ENCODE results near the gene SLC35D3. TPM values are rescaled to one million over a fixed set of nuclear protein-coding genes. Genes with fewer than 3 reads are reported as not detected.
"Not testable (repeated sequence)": the region's sequence is repeated elsewhere in the genome, so short reads cannot be mapped to it uniquely, and the experiment has no call there.

The SLC35D3 gene, protein sequence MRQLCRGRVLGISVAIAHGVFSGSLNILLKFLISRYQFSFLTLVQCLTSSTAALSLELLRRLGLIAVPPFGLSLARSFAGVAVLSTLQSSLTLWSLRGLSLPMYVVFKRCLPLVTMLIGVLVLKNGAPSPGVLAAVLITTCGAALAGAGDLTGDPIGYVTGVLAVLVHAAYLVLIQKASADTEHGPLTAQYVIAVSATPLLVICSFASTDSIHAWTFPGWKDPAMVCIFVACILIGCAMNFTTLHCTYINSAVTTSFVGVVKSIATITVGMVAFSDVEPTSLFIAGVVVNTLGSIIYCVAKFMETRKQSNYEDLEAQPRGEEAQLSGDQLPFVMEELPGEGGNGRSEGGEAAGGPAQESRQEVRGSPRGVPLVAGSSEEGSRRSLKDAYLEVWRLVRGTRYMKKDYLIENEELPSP
- total RNA-seq (2014; rRNA removed; shearing (Covaris generic)): not detected in 2 replicates

DNA sequence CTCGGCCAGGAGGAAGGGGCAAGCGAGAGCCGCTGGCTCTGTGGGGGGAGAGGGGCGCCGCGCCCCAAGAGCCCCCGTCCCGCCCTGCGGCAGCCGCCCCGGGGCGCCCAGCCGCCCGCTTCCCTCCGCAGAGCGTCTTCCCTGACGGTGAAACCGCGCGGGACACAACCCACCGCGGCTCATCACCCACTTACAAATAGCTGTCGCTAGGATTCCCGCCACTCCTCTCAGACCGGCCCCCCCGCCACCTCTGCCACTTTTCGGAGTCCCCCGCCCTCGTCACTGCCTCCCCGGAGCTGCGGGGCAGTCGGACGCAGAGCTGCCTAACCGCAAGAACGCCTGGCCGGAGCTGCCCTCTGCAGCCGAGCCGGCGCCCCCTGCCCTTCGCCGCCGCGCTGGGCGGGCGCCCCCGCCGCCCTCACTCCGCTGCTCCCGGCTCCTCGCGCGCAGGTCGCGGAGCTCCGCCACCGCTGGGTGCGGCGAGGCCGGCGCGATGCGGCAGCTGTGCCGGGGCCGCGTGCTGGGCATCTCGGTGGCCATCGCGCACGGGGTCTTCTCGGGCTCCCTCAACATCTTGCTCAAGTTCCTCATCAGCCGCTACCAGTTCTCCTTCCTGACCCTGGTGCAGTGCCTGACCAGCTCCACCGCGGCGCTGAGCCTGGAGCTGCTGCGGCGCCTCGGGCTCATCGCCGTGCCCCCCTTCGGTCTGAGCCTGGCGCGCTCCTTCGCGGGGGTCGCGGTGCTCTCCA lies at the start of gene SLC35D3:
Gene SLC35D3, plus strand, starts transcription at position 366 of the 749 bp plus-strand sequence. Its CDS starts 128 bp downstream, at position 494.
- Histone ChIP-seq H3K4me3 (peak within 1 kb of the TSS; percentile 38), H3K27me3 (replicated peaks) (peaks cover 47% of the 10 kb centered on the region), H3K27ac (no peak within 1 kb of the TSS), H3K4me1 (replicated peaks) (peaks cover 18% of the 10 kb centered on the region), H3K9me3 (replicated peaks) (no peaks in the 10 kb centered on the region; the same call in 1 of the 2 replicates), H3K36me3 (no peaks in the 10 kb centered on the region)
- peak; percentile 22 to 45 for DNase-seq (ENCODE audit: low read depth in 1 of 2, low spot score in 2 of 2)

DNA sequence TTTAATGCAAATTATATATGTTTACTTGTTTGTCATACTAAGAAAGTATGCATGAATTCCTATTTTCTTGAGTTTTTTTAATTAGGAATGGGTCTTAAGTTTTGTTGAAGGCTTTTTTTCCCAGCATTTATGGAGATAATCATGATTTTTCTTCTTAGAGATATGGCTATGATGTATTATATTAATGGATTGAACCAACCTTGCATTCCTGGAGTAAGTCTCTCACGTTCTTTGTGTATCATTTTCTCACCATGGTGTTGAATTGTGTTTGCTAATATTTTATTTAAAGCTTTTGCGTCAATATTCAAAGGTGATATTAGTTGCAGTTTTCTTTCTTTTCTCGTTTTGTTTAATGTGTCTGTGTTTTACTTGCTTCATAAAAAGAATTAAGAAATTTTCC lies 48.4 kb upstream of the SLC35D3 start:
- Histone ChIP-seq H3K4me3 (no peak overlapping the region), H3K36me3 (no peaks in the 10 kb centered on the region)
- DNase-seq (ENCODE audit: low read depth in 1 of 2, low spot score in 2 of 2): peak in 1 of 2 experiments; percentile 4

DNA sequence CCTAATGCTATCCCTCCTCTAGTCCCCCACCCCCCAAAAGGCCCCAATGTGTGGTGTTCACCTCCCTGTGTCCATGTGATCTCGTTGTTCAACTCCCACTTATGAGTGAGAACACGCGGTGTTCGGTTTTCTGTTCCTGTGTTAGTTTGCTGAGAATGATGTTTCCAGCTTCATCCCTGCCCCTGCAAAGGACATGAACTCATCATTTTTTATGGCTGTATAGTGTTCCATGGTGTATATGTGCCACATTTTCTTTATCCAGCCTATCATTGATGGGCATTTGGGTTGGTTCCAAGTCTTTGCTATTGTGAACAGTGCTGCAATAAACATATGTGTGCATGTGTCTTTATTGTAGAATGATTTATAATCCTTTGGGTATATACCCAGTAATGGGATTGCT lies 45.6 kb upstream of the SLC35D3 start:
- not testable (repeated sequence) for H3K27me3 ChIP-seq (replicated peaks); H3K4me1 ChIP-seq (replicated peaks); H3K9me3 ChIP-seq (replicated peaks); H3K4me3 ChIP-seq; DNase-seq (ENCODE audit: low read depth in 1 of 2, low spot score in 2 of 2); H3K27ac ChIP-seq; H3K36me3 ChIP-seq

More for the DNA sequence above, 48.4 kb upstream of the SLC35D3 start:
- Histone ChIP-seq H3K9me3 (replicated peaks) (peaks cover 7% of the 10 kb centered on the region; the same call in 1 of the 2 replicates), H3K27ac (no peak overlapping the region), H3K27me3 (replicated peaks) (no peaks in the 10 kb centered on the region), H3K4me1 (replicated peaks) (no peaks in the 10 kb centered on the region)

DNA sequence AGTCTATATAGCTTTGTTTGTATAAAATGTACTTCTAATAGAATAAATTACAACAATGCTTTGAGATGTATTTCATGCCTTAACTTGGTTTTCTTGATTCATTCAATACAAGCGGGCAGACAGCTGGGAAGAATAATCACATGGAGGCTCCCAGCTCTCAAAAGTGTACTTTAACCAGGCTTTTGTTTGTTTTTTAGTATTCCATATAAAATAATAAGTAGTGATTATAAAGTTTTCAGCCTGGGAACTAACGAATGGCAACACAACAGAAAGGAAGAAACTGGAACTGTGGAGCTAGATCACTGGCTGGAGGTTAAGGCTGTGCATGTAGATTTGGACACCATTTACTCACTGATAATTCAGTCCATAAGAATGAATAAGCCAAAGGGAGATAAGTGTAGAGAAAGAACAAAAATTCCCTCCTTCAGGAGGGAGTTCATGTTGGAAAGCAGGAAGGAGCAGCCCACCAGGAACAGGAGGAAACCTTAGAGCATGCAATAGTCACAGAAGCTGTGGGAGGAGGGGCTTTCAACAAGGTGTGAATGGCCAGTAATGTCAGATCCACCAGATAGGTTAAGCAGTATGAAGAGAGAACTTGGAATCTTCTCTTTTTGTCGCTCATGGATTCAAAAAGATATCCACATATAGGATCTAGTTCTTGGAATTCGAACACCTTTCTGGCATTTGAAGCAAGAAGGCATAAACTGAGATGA lies 41.2 kb upstream of the SLC35D3 start:
- H3K4me3 ChIP-seq: no peak overlapping the region
- H3K36me3 ChIP-seq: no peaks in the 10 kb centered on the region
- no peaks in the 10 kb centered on the region for H3K27me3 ChIP-seq (replicated peaks)
- H3K9me3 ChIP-seq (replicated peaks): no peaks in the 10 kb centered on the region
- H3K27ac ChIP-seq: no peak overlapping the region
- no peaks in the 10 kb centered on the region for H3K4me1 ChIP-seq (replicated peaks)
- DNase-seq (ENCODE audit: low read depth in 1 of 2, low spot score in 2 of 2): no peak

DNA sequence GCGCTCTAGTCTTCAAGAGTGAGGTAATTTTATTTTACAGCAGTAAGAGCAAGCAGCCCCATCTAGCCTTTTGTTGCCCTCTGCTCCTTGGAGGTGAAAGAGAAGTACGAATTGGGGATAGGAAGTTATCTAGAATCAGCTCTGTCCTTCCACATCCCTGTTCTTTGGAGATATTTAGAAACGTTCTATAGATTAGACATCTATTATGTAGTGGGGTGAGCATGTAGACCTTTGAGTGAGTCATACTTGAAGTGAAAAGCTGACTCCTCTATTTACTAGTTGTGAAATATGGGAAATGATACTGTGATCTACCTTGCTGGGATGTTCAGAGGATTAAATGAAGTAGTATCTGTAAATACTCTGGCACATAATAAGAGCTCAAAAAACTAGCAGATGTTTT lies 36.0 kb upstream of the SLC35D3 start:
- no peak for DNase-seq (ENCODE audit: low read depth in 1 of 2, low spot score in 2 of 2)
- Histone ChIP-seq H3K9me3 (replicated peaks) (no peaks in the 10 kb centered on the region), H3K36me3 (no peaks in the 10 kb centered on the region), H3K4me1 (replicated peaks) (no peaks in the 10 kb centered on the region), H3K27me3 (replicated peaks) (no peaks in the 10 kb centered on the region), H3K4me3 (no peak overlapping the region), H3K27ac (no peak overlapping the region)

DNA sequence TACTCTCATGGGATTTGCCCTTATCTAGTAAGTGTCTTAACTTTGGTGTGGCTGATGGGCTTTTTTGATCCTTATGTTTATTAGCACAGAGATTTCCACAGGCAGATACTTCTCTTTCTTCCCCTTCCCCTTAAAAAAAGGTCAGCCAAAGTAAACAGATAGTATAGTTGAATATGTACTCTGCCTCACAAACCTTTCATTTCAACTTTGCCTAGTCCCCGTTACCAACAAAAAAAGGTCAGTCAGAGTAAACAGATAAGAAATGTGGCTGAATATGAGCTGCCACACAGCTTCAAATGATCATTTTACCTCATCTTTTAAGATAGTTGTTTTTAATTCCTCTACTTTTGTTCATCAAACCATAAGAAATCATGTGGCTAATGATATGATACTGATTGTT lies 34.1 kb upstream of the SLC35D3 start:
- no peaks in the 10 kb centered on the region for H3K27me3 ChIP-seq (replicated peaks)
- no peaks in the 10 kb centered on the region for H3K9me3 ChIP-seq (replicated peaks)
- no peak overlapping the region for H3K27ac ChIP-seq
- no peak overlapping the region for H3K4me3 ChIP-seq
- no peaks in the 10 kb centered on the region for H3K4me1 ChIP-seq (replicated peaks)
- H3K36me3 ChIP-seq: no peaks in the 10 kb centered on the region
- DNase-seq (ENCODE audit: low read depth in 1 of 2, low spot score in 2 of 2): no peak

DNA sequence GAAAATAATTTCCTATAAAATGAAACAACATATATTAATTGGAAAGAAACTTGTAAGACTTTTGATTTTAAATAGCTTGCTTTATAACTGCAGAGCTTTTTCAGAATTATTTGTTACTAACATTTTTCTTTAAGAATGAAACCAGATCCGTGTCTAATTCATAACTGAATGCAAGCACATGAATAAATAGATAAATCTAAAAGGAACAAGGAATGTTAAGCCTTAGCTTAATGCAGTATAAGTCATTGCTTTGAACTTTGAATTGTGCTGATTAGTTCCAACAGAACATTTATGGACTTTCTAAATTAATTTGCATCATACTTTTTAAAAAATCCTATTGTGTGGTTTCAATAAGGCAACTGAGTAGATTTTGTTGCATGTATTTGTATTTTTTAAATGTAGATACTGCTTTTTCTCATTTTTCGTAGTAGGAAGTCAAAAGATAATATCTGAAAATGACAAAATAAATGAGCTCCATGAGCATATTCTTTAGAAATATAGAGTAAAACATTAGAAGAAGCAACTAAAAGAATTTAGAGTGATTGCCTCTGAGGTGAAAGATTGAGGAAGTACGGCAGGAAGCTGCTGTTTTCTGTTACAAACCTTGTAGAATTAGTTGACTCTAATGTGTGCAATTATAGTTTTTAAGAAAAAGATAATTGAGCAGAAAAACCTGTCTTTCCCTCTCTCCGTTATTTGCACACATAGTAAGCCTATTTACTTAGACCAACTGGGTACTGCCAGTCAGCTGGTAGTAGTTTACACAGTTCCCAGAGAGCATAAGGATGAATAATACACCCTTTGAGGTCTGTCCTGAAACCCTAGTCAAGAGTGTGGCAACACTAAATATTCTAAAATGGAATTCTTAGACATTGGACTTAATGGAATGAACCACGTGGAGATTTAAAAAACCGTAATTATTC lies 32.6 kb upstream of the SLC35D3 start:
- Histone ChIP-seq H3K4me1 (replicated peaks) (no peaks in the 10 kb centered on the region), H3K36me3 (no peaks in the 10 kb centered on the region), H3K9me3 (replicated peaks) (no peaks in the 10 kb centered on the region), H3K27me3 (replicated peaks) (no peaks in the 10 kb centered on the region), H3K4me3 (no peak overlapping the region), H3K27ac (no peak overlapping the region)
- no peak for DNase-seq (ENCODE audit: low read depth in 1 of 2, low spot score in 2 of 2)

DNA sequence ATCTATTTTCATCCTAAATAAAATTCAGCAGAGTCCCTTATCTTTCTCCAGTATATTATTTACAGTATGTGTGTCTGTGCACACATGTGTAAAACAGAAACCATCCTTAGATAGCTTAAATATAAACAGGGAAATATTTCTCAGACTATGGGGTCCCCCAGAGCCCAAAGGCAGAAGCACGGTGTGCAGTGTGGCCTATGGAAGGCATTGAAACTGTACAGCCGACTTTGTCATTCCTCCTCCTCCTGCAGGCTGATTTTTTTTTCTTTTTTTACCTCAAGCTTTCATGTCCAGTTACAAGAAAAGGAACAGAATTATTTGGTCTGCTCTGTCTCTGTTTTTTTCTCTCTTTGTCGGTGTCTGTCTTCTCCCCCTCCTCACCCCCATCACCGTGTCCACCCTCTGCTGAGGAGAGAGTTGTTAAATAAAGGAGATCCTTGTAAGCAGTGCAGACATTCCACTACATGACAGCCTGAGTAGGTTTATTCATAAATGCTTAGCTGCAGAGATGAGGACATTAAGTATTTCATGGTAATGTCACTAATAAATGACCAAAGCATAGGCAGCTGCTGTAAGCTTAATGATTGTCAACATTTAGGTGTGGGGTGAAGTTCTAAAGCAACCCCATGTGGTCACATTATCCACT lies 31.8 kb upstream of the SLC35D3 start:
- no peak for DNase-seq (ENCODE audit: low read depth in 1 of 2, low spot score in 2 of 2)
- H3K4me3 ChIP-seq: no peak overlapping the region

DNA sequence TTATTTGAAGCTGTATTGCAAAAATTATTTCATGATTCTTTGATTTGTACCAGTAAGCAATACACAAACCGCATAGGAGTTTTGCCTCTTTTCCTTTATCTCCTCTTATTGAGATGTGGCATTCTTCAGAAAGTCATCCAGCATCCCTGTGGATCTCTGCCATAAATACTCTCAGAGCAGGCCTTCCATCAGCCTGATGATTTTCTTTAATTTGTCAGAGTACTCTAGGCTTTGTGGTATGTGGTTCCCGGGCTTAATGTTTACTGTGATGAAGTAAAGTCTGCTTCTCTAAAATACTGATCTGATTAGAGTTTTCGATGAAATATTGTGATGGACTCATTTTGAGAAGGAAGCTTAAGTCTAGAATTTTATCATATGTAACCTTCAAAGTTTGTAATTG lies 31.1 kb upstream of the SLC35D3 start:
- no peak for DNase-seq (ENCODE audit: low read depth in 1 of 2, low spot score in 2 of 2)
- Histone ChIP-seq H3K36me3 (no peaks in the 10 kb centered on the region), H3K27ac (no peak overlapping the region), H3K4me3 (no peak overlapping the region), H3K27me3 (replicated peaks) (no peaks in the 10 kb centered on the region), H3K9me3 (replicated peaks) (no peaks in the 10 kb centered on the region), H3K4me1 (replicated peaks) (no peaks in the 10 kb centered on the region)

More for the DNA sequence above, 31.8 kb upstream of the SLC35D3 start:
- Histone ChIP-seq H3K36me3 (no peaks in the 10 kb centered on the region), H3K4me1 (replicated peaks) (no peaks in the 10 kb centered on the region), H3K27ac (no peak overlapping the region), H3K9me3 (replicated peaks) (no peaks in the 10 kb centered on the region), H3K27me3 (replicated peaks) (no peaks in the 10 kb centered on the region)

DNA sequence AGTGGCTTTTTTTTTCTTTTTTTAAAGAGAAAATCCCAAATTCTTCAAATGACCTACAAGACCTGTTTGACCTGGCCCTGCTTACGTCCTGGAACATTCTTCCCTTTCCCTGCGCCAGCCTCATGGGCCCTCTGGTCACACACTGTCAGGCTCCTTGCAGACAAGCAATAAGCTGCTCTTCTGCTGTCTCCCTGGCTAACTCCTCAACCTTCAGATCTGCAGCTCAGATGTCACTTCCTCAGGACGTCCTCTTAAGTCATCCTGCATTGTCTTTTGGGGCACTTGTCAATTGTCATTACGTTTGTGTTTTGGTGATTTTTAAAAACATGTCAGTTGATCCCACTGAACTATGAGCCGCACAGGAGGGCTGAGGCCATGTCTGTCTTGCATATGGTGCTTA lies 28.9 kb upstream of the SLC35D3 start:
- DNase-seq (ENCODE audit: low read depth in 1 of 2, low spot score in 2 of 2): no peak
- no peaks in the 10 kb centered on the region for H3K36me3 ChIP-seq
- no peak overlapping the region for H3K4me3 ChIP-seq
- H3K27ac ChIP-seq: no peak overlapping the region
- H3K9me3 ChIP-seq (replicated peaks): no peaks in the 10 kb centered on the region
- H3K27me3 ChIP-seq (replicated peaks): no peaks in the 10 kb centered on the region
- no peaks in the 10 kb centered on the region for H3K4me1 ChIP-seq (replicated peaks)

DNA sequence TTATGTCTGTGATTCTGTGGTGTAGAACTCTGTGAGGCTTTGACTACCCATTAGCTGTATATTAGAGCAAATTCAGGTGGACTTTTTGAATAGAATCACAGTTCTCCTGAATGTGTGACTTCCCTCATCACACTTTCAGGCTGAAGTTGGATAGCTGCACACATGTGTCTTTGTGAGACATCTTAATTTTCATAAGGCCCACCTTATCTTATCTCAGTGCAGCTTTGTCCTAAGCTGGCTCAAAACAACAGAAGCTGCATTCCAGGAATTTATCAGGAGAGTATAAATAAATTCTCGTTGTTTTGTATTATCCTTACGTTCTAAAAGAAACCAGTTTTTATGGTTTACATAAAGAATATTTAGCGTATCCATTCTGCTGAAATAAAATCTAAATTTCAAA lies 26.2 kb upstream of the SLC35D3 start:
- no peak overlapping the region for H3K27ac ChIP-seq

DNA sequence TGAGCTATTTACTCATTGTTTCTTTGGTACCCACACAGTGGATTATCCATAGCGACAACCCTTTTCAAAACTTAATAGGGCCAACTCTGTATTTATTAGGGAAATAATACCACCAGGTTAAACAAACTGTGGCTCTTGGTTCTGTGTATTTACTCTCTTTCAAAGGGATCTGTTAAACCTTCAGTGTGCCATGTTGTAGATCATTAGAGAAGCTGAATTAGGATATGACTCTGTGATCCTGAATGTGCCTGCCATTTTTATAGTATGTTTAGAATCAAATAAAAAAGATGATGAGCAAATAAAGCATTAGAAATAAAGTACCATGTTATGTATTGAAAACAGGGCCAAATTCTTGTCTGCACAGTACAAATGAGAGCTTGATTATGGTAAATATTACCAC lies 25.0 kb upstream of the SLC35D3 start:
- Histone ChIP-seq H3K36me3 (no peaks in the 10 kb centered on the region), H3K9me3 (replicated peaks) (no peaks in the 10 kb centered on the region), H3K4me3 (no peak overlapping the region), H3K27me3 (replicated peaks) (no peaks in the 10 kb centered on the region), H3K4me1 (replicated peaks) (peaks cover 10% of the 10 kb centered on the region), H3K27ac (no peak overlapping the region)
- no peak for DNase-seq (ENCODE audit: low read depth in 1 of 2, low spot score in 2 of 2)

More for the DNA sequence above, 26.2 kb upstream of the SLC35D3 start:
- no peak overlapping the region for H3K4me3 ChIP-seq
- no peaks in the 10 kb centered on the region for H3K27me3 ChIP-seq (replicated peaks)
- H3K9me3 ChIP-seq (replicated peaks): no peaks in the 10 kb centered on the region
- no peaks in the 10 kb centered on the region for H3K36me3 ChIP-seq
- H3K4me1 ChIP-seq (replicated peaks): peaks cover 2% of the 10 kb centered on the region
- DNase-seq (ENCODE audit: low read depth in 1 of 2, low spot score in 2 of 2): no peak

Measured in SJSA1 (cell line).